DND-41 (cell line): ENCODE measurements around the gene HSP90B1.

ENCODE experiments used
- EZH2 ChIP-seq: IDR thresholded peaks from 3 replicates; pipeline ENCODE4 v1.6.1; 2012; ENCODE audit warnings: borderline replicate concordance, low read depth, mild to moderate bottlenecking, moderate library complexity, low read length, inconsistent platforms; ENCODE audit not compliant: severe bottlenecking
- TF ChIP-seq, protein P1 (sequence below): IDR thresholded peaks from 2 replicates; pipeline ENCODE4 v1.5.1; 2012; ENCODE audit warnings: borderline replicate concordance, low read length, moderate library complexity, mild to moderate bottlenecking; ENCODE audit not compliant: poor library complexity, severe bottlenecking; ENCODE audit errors: extremely low read depth

GRCh38 chr12:103881261-103881660, 48.9 kb upstream of the HSP90B1 start:
- TF ChIP-seq, protein P1, sequence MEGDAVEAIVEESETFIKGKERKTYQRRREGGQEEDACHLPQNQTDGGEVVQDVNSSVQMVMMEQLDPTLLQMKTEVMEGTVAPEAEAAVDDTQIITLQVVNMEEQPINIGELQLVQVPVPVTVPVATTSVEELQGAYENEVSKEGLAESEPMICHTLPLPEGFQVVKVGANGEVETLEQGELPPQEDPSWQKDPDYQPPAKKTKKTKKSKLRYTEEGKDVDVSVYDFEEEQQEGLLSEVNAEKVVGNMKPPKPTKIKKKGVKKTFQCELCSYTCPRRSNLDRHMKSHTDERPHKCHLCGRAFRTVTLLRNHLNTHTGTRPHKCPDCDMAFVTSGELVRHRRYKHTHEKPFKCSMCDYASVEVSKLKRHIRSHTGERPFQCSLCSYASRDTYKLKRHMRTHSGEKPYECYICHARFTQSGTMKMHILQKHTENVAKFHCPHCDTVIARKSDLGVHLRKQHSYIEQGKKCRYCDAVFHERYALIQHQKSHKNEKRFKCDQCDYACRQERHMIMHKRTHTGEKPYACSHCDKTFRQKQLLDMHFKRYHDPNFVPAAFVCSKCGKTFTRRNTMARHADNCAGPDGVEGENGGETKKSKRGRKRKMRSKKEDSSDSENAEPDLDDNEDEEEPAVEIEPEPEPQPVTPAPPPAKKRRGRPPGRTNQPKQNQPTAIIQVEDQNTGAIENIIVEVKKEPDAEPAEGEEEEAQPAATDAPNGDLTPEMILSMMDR: no peak
- TF ChIP-seq EZH2: no peak
